K562 (cell line): ENCODE measurements around the gene CMSS1.

Experiments used
- ATF3 ChIP-seq, 2 experiments: fragments of 450-650 bp in 1 of 2; sonication (generic) in 1 of 2; formaldehyde crosslinking in 1 of 2; IDR thresholded peaks in 1 of 2; conservative IDR thresholded peaks in 1 of 2; 2 replicates each; pipeline versions ENCODE4 v1.6.1 to v1.8.1; 2016 to 2023; ENCODE audit warnings: mild to moderate bottlenecking in 2 of 2, moderate library complexity in 2 of 2, inconsistent platforms in 1 of 2, missing genetic modification reagents in 1 of 2
- CHD4 ChIP-seq: fragments of 200-600 bp; sonication (generic); IDR thresholded peaks from 3 replicates; pipeline ENCODE4 v1.6.1; 2012; ENCODE audit warnings: low read depth, mild to moderate bottlenecking, mixed read lengths, low read length, inconsistent platforms; ENCODE audit not compliant: insufficient read depth, insufficient replicate concordance, poor library complexity, severe bottlenecking
- CTCF ChIP-seq, 3 experiments: IDR thresholded peaks in 2 of 3; conservative IDR thresholded peaks in 1 of 3; 2 replicates each; pipeline ENCODE4 v1.5.1; 2011 to 2012; ENCODE audit warnings: low read length in 3 of 3, mild to moderate bottlenecking in 3 of 3, control low read depth in 2 of 3, improper control_type of control experiment in 1 of 3, inconsistent platforms in 1 of 3, low read depth in 1 of 3, mixed read lengths in 1 of 3, moderate library complexity in 1 of 3; ENCODE audit not compliant: insufficient read depth in 2 of 3
- GATA2 ChIP-seq: sonication (generic); formaldehyde crosslinking; IDR thresholded peaks from 2 replicates; pipeline ENCODE4 v1.4.0; 2020; ENCODE audit warnings: mild to moderate bottlenecking, missing genetic modification reagents
- HOMEZ ChIP-seq: fragments of 250-450 bp; sonication (Bioruptor Pico); IDR thresholded peaks from 2 replicates; pipeline ENCODE4 v1.4.0; 2020; ENCODE audit warnings: mild to moderate bottlenecking, moderate library complexity
- IFI16 ChIP-seq: fragments of 250-450 bp; sonication (Bioruptor Pico); IDR thresholded peaks from 2 replicates; pipeline ENCODE4 v2.1.2; 2022; ENCODE audit warnings: mild to moderate bottlenecking, inconsistent platforms
- MTA2 ChIP-seq: fragments of 450-650 bp; IDR thresholded peaks from 2 replicates; pipeline ENCODE4 v1.6.1; 2016; ENCODE audit warnings: low read depth
- NR3C1 ChIP-seq: sonication (generic); formaldehyde crosslinking; IDR thresholded peaks from 2 replicates; pipeline ENCODE4 v1.8.1; 2022; ENCODE audit warnings: missing genetic modification reagents
- TAF7 ChIP-seq: fragments of 450-650 bp; IDR thresholded peaks from 2 replicates; pipeline ENCODE4 v1.6.1; 2016; ENCODE audit warnings: missing genetic modification characterization, missing compliant biosample characterization
- TEAD4 ChIP-seq, 2 experiments: sonication (generic) in 1 of 2; formaldehyde crosslinking in 1 of 2; IDR thresholded peaks; 2 replicates each; pipeline versions ENCODE4 v1.6.1 to v1.8.0; 2012 to 2022; ENCODE audit warnings: borderline replicate concordance in 1 of 2, inconsistent platforms in 1 of 2, low read length in 1 of 2, mild to moderate bottlenecking in 1 of 2, missing genetic modification reagents in 1 of 2
- TGIF2 ChIP-seq: sonication (generic); formaldehyde crosslinking; IDR thresholded peaks from 2 replicates; pipeline ENCODE4 v1.8.1; 2022; ENCODE audit warnings: mild to moderate bottlenecking, missing genetic modification reagents, moderate library complexity
- ZNF589 ChIP-seq: fragments of 200-800 bp; sonication (Bioruptor generic); IDR thresholded peaks from 2 replicates; pipeline ENCODE4 v1.6.1; 2016; ENCODE audit warnings: low read depth, missing genetic modification characterization, missing compliant biosample characterization
- ZNF740 ChIP-seq, 3 experiments: fragments of 200-800 bp in 1 of 3; sonication (Bioruptor generic) in 1 of 3; sonication (generic) in 1 of 3; formaldehyde crosslinking in 1 of 3; IDR thresholded peaks; 2 replicates each; pipeline versions ENCODE4 v1.6.1 to v1.8.0; 2016 to 2022; ENCODE audit warnings: mild to moderate bottlenecking in 2 of 3, missing compliant biosample characterization in 2 of 3, missing genetic modification characterization in 2 of 3, missing genetic modification reagents in 1 of 3

GRCh38 chr3:100136921-100137320 is 319.3 kb downstream of the CMSS1 start:
- TF ChIP-seq CHD4 (no peak), ATF3 (IDR thresholded peaks at IDR 0.05) (no peak), ATF3 (CRISPR knock-in tag; conservative IDR thresholded peaks at IDR 0.05) (no peak), TEAD4 (IDR thresholded peaks at IDR 0.05; ENCODE audit: low read length) (no peak), TEAD4 (CRISPR knock-in tag; IDR thresholded peaks at IDR 0.05; ENCODE audit: borderline replicate concordance) (no peak), ZNF740 (CRISPR knock-in tag; IDR thresholded peaks at IDR 0.05) (no peak), ZNF740 (tag; IDR thresholded peaks at IDR 0.05) (no peak), CTCF (IDR thresholded peaks at IDR 0.05 in 2 of 3, conservative IDR thresholded peaks at IDR 0.05 in 1 of 3; ENCODE audit: insufficient read depth in 2 of 3, low read depth in 1 of 3, low read length in 3 of 3) (no peak), ZNF589 (CRISPR knock-in tag) (no peak), NR3C1 (CRISPR knock-in tag) (no peak), TAF7 (tag) (no peak), IFI16 (CRISPR knock-in tag) (no peak), GATA2 (no peak), MTA2 (no peak), TGIF2 (no peak), HOMEZ (no peak)
